HL-60 (cell line): Measurements from ENCODE around the gene PHKA2.
"Not testable (repeated sequence)": the region's sequence is repeated elsewhere in the genome, so short reads cannot be mapped to it uniquely, and the experiment has no call there.

ENCODE experiments used
- DNase-seq, 2 experiments: peaks; one replicate each; pipeline ENCODE4 v3.0.0-alpha.2; 2010 to 2020; ENCODE audit warnings: low read depth in 1 of 2, low spot score in 1 of 2
- H3K27ac ChIP-seq: fragments of 250-450 bp; sonication (Bioruptor Pico); replicated peaks from 2 replicates; pipeline ENCODE4 v1.5.1; 2020; ENCODE audit warnings: mild to moderate bottlenecking, moderate library complexity
- H3K27me3 ChIP-seq: fragments of 250-450 bp; sonication (Bioruptor Pico); 2 replicates; pipeline ENCODE4 v1.5.1; 2021; ENCODE audit warnings: mild to moderate bottlenecking, moderate library complexity; ENCODE audit not compliant: insufficient read depth, poor library complexity, severe bottlenecking
- H3K4me3 ChIP-seq: replicated peaks from 2 replicates; pipeline ENCODE4 v1.5.1; 2011; ENCODE audit warnings: mild to moderate bottlenecking, control low read depth, low read length; ENCODE audit not compliant: insufficient read depth
- GABPA ChIP-seq: IDR thresholded peaks from 2 replicates; pipeline ENCODE4 v1.6.1; 2012; ENCODE audit warnings: low read depth
- POLR2AphosphoS5 ChIP-seq: IDR thresholded peaks from 2 replicates; pipeline ENCODE4 v1.6.1; 2012; ENCODE audit warnings: low read depth
- SPI1 ChIP-seq: IDR thresholded peaks from 2 replicates; pipeline ENCODE4 v1.6.1; 2012; ENCODE audit warnings: low read depth, mild to moderate bottlenecking, borderline replicate concordance
- TF ChIP-seq, protein P1 (sequence below): IDR thresholded peaks from 2 replicates; pipeline ENCODE4 v1.6.1; 2012; ENCODE audit warnings: low read depth; ENCODE audit not compliant: insufficient replicate concordance
- TF ChIP-seq, protein P2 (sequence below): IDR thresholded peaks from one replicate; pipeline ENCODE4 v1.5.1; 2011; ENCODE audit warnings: low read length, control low read depth, inconsistent platforms; ENCODE audit not compliant: insufficient read depth

The PHKA2 gene

GRCh38 chrX:18856645-18856997, 127.3 kb downstream of the PHKA2 start:
- Histone ChIP-seq H3K27me3 (no peaks in the 10 kb centered on the region), H3K4me3 (no peak overlapping the region), H3K27ac (no peak overlapping the region)
- DNase-seq = no peak
- TF ChIP-seq GABPA (no peak), SPI1 (no peak), POLR2AphosphoS5 (no peak)
- TF ChIP-seq, protein P1, sequence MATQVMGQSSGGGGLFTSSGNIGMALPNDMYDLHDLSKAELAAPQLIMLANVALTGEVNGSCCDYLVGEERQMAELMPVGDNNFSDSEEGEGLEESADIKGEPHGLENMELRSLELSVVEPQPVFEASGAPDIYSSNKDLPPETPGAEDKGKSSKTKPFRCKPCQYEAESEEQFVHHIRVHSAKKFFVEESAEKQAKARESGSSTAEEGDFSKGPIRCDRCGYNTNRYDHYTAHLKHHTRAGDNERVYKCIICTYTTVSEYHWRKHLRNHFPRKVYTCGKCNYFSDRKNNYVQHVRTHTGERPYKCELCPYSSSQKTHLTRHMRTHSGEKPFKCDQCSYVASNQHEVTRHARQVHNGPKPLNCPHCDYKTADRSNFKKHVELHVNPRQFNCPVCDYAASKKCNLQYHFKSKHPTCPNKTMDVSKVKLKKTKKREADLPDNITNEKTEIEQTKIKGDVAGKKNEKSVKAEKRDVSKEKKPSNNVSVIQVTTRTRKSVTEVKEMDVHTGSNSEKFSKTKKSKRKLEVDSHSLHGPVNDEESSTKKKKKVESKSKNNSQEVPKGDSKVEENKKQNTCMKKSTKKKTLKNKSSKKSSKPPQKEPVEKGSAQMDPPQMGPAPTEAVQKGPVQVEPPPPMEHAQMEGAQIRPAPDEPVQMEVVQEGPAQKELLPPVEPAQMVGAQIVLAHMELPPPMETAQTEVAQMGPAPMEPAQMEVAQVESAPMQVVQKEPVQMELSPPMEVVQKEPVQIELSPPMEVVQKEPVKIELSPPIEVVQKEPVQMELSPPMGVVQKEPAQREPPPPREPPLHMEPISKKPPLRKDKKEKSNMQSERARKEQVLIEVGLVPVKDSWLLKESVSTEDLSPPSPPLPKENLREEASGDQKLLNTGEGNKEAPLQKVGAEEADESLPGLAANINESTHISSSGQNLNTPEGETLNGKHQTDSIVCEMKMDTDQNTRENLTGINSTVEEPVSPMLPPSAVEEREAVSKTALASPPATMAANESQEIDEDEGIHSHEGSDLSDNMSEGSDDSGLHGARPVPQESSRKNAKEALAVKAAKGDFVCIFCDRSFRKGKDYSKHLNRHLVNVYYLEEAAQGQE = no peak
- TF ChIP-seq, protein P2, sequence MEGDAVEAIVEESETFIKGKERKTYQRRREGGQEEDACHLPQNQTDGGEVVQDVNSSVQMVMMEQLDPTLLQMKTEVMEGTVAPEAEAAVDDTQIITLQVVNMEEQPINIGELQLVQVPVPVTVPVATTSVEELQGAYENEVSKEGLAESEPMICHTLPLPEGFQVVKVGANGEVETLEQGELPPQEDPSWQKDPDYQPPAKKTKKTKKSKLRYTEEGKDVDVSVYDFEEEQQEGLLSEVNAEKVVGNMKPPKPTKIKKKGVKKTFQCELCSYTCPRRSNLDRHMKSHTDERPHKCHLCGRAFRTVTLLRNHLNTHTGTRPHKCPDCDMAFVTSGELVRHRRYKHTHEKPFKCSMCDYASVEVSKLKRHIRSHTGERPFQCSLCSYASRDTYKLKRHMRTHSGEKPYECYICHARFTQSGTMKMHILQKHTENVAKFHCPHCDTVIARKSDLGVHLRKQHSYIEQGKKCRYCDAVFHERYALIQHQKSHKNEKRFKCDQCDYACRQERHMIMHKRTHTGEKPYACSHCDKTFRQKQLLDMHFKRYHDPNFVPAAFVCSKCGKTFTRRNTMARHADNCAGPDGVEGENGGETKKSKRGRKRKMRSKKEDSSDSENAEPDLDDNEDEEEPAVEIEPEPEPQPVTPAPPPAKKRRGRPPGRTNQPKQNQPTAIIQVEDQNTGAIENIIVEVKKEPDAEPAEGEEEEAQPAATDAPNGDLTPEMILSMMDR = no peak

- Histone ChIP-seq H3K4me3 (no peak overlapping the region), H3K27ac (no peak overlapping the region), H3K27me3 (no peaks in the 10 kb centered on the region)
- TF ChIP-seq SPI1 = no peak
- no peak for DNase-seq
Observed at GRCh38 chrX:18855919-18856644, 127.8 kb downstream of the PHKA2 start.

DNA sequence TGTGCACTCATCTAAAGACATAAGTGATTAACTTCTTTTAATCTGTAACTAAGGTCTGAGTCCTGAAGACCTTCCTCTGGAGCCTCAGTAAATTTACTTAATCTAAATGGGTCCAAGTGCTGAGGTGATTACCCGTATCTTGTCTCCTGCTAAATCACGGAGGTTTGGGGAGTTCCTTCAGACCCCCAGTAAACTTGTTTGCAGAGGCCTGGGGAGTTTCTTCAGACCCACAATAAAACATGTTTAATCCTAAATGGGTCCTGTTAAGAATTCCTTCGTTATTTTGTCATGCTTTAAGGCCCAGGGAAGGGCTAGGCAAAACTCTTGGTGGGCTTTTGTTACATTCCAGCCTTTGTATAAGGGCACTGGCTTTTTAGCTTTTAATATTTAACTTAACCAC, 136.0 kb downstream of the PHKA2 start:
- not testable (repeated sequence) for H3K4me3 ChIP-seq, H3K27me3 ChIP-seq, DNase-seq

More for the DNA sequence above, 136.0 kb downstream of the PHKA2 start:
- not testable (repeated sequence) for H3K27ac ChIP-seq
